Nucleus accumbens (tissue), 56 donors: ENCODE data around the gene HARS1.
"Not testable (repeated sequence)": the region's sequence is repeated elsewhere in the genome, so short reads cannot be mapped to it uniquely, and the experiment has no call there.

Source experiments
- DNase-seq, 56 donors: peaks; one replicate each; lab custom pipeline; 2025; lab: John Stamatoyannopoulos, UW

Gene HARS1

DNA sequence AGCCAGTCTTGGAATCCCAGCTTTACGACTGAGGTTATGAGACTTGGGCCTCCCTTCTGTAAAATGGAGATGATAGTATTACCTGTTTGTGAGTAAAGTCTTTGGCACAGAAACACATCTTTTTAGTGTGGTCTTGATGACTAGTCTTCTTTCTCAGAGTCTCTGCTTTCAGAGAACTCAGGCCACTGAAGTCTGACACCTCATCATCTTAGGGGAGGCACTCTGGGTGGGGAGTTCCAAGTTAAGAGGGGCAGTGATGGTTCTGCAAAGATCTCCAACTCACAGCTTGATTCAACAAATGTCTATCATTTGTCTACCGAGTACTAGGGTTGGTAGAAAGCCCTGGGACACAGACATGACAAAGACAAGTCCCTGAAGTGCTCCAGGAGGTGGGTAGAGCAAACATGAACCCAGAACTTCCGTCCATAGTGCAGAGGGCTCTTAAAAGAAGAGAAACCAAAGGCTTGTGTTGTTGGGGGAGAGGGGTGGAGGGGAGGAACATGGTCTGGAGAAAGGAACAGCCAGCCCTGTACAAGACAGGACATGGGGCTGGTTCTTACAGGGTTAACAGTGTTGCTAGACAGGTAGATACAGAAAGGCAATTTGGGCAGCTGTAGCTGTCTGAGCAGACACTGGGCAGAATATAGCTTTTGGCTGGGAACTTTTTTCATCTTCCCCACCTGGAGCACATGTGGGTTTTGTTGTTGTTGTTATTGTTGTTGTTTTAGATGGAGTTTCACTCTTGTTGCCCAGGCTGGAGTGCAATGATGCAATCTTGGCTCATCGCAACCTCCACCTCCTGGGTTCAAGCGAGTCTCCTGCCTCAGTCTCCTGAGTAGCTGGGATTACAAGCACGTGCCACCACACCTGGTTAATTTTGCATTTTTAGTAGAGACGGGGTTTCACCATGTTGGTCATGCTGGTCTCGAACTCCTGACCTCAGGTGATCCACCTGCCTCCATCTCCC is 55.6 kb downstream of the HARS1 start:
- no peak for DNase-seq

- DNase-seq, result no peak
Observed at GRCh38 chr5:140634103-140634502, 57.1 kb downstream of the HARS1 start.

DNA sequence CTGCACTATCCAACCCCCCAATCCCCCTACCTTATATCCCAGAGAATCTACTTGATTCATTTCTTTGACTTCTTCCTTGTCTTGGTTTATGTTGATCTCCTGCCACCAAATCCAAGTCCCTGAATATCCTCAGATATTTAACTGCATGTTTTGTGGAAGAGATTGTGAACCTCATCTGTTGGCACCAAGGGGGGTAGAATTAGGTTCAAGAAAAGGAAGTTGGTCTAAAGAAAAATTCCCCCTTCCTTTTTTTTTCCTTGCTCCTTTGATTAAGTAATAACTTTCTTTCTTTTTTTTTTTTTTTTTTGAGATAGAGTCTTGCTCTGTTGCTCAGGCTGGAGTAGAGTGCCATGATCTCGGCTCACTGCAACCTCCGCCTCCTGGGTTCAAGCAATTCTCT is 57.7 kb downstream of the HARS1 start:
- no peak for DNase-seq

DNA sequence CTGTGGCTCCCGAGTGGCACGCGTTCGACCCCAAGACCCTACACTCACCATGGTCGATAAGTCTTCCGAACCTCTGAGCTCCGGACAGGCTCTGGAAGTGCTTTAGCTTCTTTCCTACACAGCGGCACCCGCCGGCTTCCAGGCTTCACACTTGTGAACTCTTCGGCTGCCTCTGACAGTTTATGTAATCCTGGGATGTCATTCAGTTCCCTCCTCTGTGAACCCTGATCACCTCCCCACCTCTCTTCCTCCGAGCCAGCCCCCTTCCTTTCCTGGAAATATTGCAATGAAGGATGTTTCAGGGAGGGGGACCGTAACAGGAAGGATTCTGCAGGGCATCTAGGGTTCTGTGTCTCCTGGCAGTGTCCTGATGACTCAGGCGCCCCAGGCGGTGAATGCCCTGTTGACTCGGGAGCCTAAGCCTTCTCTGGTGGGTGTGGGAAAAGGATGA is 58.1 kb downstream of the HARS1 start, which contains the start of gene CD14:
TSS of gene CD14 (minus strand) at position 155 of the 451 bp plus-strand sequence. CDS start at position 51, 104 bp downstream.
- DNase-seq, result peak in 15 of 56 donors; percentile 14 to 60 (median 40)

- peak in 24 of 56 donors; percentile 7 to 59 (median 36) for DNase-seq
Observed at GRCh38 chr5:140632366-140633020, 58.7 kb downstream of the HARS1 start.

DNA sequence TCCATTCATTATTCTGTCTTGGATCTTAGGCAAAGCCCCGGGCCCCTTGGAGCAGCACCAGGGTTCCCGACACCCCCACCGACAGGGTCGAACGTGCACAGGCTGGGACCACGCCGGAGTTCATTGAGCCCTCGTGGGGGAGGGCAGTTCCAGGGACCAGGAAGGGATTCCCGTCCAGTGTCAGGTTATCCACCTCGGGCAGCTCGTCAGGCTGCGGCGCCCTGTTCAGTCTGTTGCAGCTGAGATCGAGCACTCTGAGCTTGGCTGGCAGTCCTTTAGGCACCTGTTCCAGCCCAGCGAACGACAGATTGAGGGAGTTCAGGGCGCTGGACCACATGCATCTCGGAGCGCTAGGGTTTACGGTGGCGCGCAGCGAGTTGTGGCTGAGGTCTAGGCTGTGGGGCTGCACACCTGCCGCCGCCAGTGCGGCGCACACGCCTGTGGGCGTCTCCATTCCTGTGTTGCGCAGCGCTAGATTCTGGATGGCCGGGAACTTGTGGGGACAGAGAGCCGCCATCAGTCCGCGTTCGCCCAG is 59.3 kb downstream of the HARS1 start:
- DNase-seq, result no peak

- DNase-seq, result no peak
Observed at GRCh38 chr5:140631036-140631417, 60.1 kb downstream of the HARS1 start.

DNA sequence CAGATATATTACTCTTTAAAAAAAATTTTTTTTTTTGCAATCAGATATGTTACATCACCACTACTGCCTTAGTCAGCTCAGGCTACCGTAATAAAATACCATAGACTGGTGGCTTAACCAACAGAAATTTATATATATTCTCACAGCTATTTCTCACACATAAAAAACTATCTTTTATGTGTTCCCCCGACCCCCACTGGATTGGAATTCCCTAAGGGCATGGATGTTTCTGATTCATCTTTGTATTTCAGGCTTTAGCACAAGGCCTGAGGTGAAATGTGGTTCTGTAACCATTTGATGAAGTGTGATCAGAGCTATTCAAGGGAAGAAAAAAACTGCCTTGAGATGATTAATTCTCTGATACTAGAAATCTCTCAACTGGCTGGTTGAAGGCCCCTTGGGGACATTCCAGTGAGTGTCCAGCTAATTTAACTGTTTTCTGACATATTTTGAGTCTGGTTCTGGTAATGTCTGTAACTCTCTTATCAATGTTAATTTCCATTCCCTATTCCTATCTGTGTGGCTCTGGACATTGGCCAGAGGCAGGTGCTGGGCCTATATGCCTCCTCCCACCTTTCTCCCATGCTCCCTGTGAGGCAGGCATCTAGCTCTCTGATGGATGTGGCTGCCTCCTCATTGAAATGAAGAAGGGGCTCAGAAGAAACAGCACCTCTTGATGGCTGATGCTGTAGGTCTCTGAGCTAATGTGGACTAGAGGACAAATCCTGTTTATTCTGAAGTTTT is 60.7 kb downstream of the HARS1 start:
- no peak for DNase-seq

DNA sequence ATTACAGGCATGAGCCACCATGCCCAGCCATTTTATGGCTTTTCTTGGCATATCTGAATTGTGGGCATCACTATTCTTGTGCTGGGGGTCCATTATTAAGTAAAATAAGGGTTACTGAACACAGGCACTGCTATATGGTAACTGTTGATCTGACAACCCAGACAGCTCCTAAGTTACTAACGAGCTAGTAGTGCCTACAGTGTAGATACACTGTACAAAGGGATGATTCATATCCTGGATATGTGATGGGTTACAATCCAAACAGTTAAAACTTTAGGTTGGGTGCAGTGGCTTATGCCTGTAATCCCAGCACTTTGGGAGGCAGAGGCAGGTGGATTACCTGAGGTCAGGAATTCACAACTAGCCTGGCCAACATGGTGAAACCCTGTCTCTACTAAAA is 62.5 kb downstream of the HARS1 start:
- no peak for DNase-seq

DNA sequence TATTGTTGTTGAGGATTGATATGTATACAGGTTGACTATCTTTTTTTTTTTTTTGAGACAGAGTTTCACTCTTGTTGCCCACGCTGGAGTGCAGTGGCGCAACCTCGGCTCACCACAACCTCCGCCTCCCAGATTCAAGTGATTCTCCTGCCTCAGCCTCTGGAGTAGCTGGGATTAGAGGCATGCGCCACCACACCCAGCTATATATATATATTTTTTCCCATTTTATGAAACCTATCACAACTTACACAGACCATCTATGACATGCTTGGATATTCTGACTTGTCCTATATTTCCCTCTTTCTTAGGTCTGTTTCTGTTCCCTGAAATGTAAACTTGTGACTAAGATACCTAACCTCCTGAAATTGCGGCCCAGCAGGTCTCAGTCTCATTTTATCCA is 63.2 kb downstream of the HARS1 start:
- no peak for DNase-seq

- not testable (repeated sequence) for DNase-seq
Observed at GRCh38 chr5:140624886-140625285, 66.3 kb downstream of the HARS1 start.
